ENCODE measurements around the gene LRRC18.

Gene LRRC18

DNA sequence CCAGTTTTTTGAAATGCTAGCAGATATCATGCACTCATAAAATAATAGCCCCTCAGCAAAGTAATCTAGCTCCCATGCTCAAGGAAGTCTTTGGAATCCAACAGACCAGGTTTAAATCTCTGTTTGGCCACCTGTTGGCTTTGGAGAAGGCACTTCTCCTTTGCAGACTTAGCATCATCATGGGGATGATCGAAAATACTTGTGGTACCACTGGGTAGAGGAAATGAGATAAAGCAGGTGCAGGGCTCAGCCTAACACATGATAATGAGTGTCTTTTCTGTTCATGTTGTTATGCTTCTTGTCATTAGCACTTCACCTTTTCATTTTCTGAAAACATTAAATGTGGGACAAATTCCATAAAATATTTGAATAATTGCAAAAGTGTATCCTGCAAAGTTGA is 67.4 kb downstream of the LRRC18 start:
- DNase-seq: no peak

Data from COR-L47 (cell line).